Measurements from ENCODE around the gene ST3GAL5.

DNA sequence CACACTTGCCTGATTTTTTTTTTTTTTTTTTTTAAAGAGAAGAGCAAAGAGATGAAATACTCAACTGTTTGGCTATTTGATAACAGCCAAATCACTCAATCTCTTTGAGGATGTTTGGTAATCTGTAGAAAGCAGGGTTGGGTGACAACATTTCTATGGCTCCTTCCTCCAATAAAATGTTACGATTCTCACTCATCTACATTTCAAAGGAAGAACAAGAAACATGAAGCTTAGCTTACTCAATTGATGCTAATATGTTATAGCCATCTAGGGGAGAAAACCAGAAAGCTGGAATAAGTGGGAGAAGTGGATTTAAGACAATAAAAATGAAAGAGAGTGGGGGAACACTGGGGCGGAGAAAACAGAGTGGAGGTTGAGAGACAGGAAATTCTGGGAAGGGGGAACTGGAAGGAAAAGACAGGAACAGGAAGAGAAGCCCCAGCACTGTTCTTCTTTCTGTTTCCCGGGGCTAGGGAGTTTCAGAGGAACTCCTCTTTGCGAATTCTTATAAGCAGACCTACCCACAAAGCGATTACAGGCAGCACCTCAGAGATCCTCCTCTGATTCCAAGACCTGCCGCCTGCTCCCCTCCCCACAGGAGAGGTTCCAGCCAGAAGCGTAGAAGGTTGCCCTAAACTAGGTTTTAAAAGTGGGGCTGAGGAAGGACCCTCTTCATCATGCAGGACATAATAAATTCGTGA, 13.3 kb downstream of the ST3GAL5 start:
- TF ChIP-seq, protein P1, sequence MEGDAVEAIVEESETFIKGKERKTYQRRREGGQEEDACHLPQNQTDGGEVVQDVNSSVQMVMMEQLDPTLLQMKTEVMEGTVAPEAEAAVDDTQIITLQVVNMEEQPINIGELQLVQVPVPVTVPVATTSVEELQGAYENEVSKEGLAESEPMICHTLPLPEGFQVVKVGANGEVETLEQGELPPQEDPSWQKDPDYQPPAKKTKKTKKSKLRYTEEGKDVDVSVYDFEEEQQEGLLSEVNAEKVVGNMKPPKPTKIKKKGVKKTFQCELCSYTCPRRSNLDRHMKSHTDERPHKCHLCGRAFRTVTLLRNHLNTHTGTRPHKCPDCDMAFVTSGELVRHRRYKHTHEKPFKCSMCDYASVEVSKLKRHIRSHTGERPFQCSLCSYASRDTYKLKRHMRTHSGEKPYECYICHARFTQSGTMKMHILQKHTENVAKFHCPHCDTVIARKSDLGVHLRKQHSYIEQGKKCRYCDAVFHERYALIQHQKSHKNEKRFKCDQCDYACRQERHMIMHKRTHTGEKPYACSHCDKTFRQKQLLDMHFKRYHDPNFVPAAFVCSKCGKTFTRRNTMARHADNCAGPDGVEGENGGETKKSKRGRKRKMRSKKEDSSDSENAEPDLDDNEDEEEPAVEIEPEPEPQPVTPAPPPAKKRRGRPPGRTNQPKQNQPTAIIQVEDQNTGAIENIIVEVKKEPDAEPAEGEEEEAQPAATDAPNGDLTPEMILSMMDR (conservative IDR thresholded peaks at IDR 0.05 in 1 of 2, IDR thresholded peaks at IDR 0.05 in 1 of 2; ENCODE audit: low read depth in 1 of 2, low read length in 2 of 2), result no peak
- no peak for TF ChIP-seq EZH2 (IDR thresholded peaks at IDR 0.05; ENCODE audit: low read length, missing control alignments)

Measured in fibroblast of lung (primary cell).